Heart left ventricle (tissue), 16 donors: ENCODE results near the gene ADCY3. TPM values are rescaled to one million over a fixed set of nuclear protein-coding genes. Genes with fewer than 3 reads are reported as not detected.
A peak's percentile ranks its signal among the peaks of the same experiment; 100 is the strongest.

Experiments
- ATAC-seq, 4 donors: fragments of 200-7000 bp; cut with Tn5 transposase; one replicate each; pipeline ENCODE4 v1.9.1; 2020 to 2022; ENCODE audit warnings: moderate library complexity in 4 of 4, mild to moderate bottlenecking in 3 of 4, moderate number of reproducible peaks in 1 of 4
- DNase-seq, 5 donors: peaks; one replicate each; pipeline ENCODE4 v3.0.0-alpha.2; 2020
- H3K27ac ChIP-seq, 12 donors: fragments of 200-600 bp; sonication (generic) in 4 of 12; one replicate each; pipeline versions ENCODE4 v1.5.0 to v1.8.0; 2016 to 2022; ENCODE audit warnings: mild to moderate bottlenecking in 2 of 12
- H3K27me3 ChIP-seq, 9 donors: fragments of 200-600 bp; sonication (generic) in 2 of 9; one replicate each; pipeline versions ENCODE4 v1.5.1 to v1.8.0; 2016 to 2022; ENCODE audit warnings: mild to moderate bottlenecking in 3 of 9
- H3K36me3 ChIP-seq, 9 donors: fragments of 200-600 bp; sonication (generic) in 2 of 9; one replicate each; pipeline versions ENCODE4 v1.5.0 to v1.8.0; 2018 to 2022; ENCODE audit warnings: mild to moderate bottlenecking in 2 of 9
- H3K4me1 ChIP-seq, 12 donors: fragments of 200-600 bp; sonication (generic) in 4 of 12; one replicate each; pipeline versions ENCODE4 v1.5.0 to v1.8.0; 2016 to 2022; ENCODE audit warnings: mild to moderate bottlenecking in 3 of 12
- H3K4me3 ChIP-seq, 12 donors: fragments of 200-600 bp; sonication (generic) in 4 of 12; one replicate each; pipeline versions ENCODE4 v1.5.0 to v1.8.0; 2017 to 2022; ENCODE audit warnings: mild to moderate bottlenecking in 9 of 12, moderate library complexity in 4 of 12
- H3K9me3 ChIP-seq, 12 donors: fragments of 200-600 bp; sonication (generic) in 4 of 12; one replicate each; pipeline versions ENCODE4 v1.5.0 to v1.8.0; 2016 to 2022; ENCODE audit warnings: mild to moderate bottlenecking in 1 of 12
- POLR2A ChIP-seq, 2 donors: fragments of 450-650 bp; IDR thresholded peaks; one replicate each; pipeline ENCODE4 v1.6.1; 2017; ENCODE audit warnings: antibody characterized with exemption in 2 of 2, mild to moderate bottlenecking in 2 of 2, moderate library complexity in 2 of 2
- WGBS, 4 donors: extraction: QIAGEN DNeasy Blood & Tissue Kit in 2 of 4; methylation state at CpG; one replicate each; pipeline versions ENCODE4 v1.1.5 to v1.1.7; 2013 to 2018; 5-methylcytosine and 5-hydroxymethylcytosine counted together
- intact Hi-C, 10 donors: fragments of 100-400 bp; cut with DNase I; formaldehyde crosslinking; loops; one replicate each; pipeline versions ENCODE4 v1.11.1 to v1.14.2; 2022
- polyA plus RNA-seq, 2 donors: library from polyadenylated mRNA; stranded (reverse); fragments of 200-250 nt; gene quantifications; one replicate each; pipeline ENCODE4 v1.2.3, GENCODE V29; 2013
- total RNA-seq, 9 donors: library from RNA; depleted of rRNA in 2 of 9; stranded (reverse); fragments of >200 nt in 2 of 9; fragmentation: NEBNext Ultra II Directional in 3 of 9; extraction: Animal tissue kit (Norgen Biotek cat#: 25700) in 3 of 9; gene quantifications; one replicate each; pipeline versions ENCODE4 v1.1.0 to v1.2.4, GENCODE V29; 2016 to 2023
- TF ChIP-seq, protein P1 (sequence below), 12 donors: fragments of 200-600 bp; sonication (generic) in 4 of 12; IDR thresholded peaks; one replicate each; pipeline versions ENCODE4 v1.5.0 to v1.8.0; 2018 to 2022; ENCODE audit warnings: antibody characterized with exemption in 12 of 12, mild to moderate bottlenecking in 5 of 12
- donor health status: ischemic (EF 13 %, LVEDD 7.1; RV severe dilation, severe dysfunction).
- donor health status: healthy with polysubstance abuse.
- donor health status: DM: no; HTN: yes; CAD: no.
- donor health status: DM: no; HTN: no; CAD: no.
- donor health status: ischemic (EF 25% LVEDD 6.9; RV normal size, moderate dysfunction).
- donor health status: ischemic (EF 25% LVEDD 5.7; RV mildly dilated, moderate dysfunction).
- donor health status: healthy.
- donor health status: DM: yes; HTN: yes; CAD: no.
- donor health status: ischemic (EF 35%, LVEDD 5.7; RV mildly dilated, moderate dysfunction).
- donor health status: nonischemic (EF 11% LVEDD 7.7; RV severe dilation, severe dysfunction).
- donor health status: DM: yes; HTN: yes; CAD: no.
- donor health status: PGD.
- donor health status: ischemic (EF 29% LVEDD 5.4; RV normal size, mild dysfunction).
- donor health status: nonischemic (EF 23%, LVEDD 6.1; RV moderate dilation, normal function).

The ADCY3 gene
- total and polyA plus RNA-seq, 11 donors: 9.3 to 36.0 (median 14.4) TPM

- DNase-seq (no peak), ATAC-seq (no peak)
- no peak for TF ChIP-seq POLR2A (IDR thresholded peaks at IDR 0.05)
- TF ChIP-seq, protein P1, sequence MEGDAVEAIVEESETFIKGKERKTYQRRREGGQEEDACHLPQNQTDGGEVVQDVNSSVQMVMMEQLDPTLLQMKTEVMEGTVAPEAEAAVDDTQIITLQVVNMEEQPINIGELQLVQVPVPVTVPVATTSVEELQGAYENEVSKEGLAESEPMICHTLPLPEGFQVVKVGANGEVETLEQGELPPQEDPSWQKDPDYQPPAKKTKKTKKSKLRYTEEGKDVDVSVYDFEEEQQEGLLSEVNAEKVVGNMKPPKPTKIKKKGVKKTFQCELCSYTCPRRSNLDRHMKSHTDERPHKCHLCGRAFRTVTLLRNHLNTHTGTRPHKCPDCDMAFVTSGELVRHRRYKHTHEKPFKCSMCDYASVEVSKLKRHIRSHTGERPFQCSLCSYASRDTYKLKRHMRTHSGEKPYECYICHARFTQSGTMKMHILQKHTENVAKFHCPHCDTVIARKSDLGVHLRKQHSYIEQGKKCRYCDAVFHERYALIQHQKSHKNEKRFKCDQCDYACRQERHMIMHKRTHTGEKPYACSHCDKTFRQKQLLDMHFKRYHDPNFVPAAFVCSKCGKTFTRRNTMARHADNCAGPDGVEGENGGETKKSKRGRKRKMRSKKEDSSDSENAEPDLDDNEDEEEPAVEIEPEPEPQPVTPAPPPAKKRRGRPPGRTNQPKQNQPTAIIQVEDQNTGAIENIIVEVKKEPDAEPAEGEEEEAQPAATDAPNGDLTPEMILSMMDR (IDR thresholded peaks at IDR 0.05): peak in 2 of 12 donors; percentile 5 to 8
- intact Hi-C loops: no loop called here
- Histone ChIP-seq H3K4me1 (peaks cover 0 to 35% (median 2%) of the 10 kb centered on the region in 12 donors), H3K27ac (no peak overlapping the region), H3K9me3 (no peaks in the 10 kb centered on the region), H3K27me3 (no peaks in the 10 kb centered on the region), H3K36me3 (no peaks in the 10 kb centered on the region), H3K4me3 (no peak overlapping the region)
- WGBS, 4 donors: 87 to 93% (median 92%) methylated on average over 9 of the region's 9 CpGs
Measured at GRCh38 chr2:24881623-24882022, 38.4 kb downstream of the ADCY3 start.

DNA sequence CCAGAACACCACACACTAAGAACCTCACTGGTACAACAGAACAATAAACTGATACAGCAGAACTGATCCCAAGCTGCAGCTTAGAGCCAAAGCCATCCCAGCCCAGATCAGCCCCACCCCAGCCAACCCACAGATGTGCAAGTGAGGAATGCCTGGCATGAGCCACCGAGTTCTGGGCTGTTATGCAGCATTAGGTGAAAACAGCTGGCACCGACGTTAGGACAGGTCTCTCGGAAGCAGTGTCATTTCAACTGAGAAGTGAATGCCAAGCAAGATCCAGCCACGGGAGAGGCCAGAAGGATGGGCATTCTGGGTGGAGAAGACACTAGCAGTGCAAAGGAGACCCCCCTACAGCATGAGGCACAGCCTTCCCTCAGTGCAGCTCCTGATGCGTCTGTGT, 38.9 kb downstream of the ADCY3 start:
- 82 to 89% (median 88%) methylated on average over 5 to 6 of the region's 6 CpGs for WGBS, 4 donors
- intact Hi-C loops: no loop called here
- Histone ChIP-seq H3K4me1 (peaks cover 0 to 30% (median 2%) of the 10 kb centered on the region in 12 donors), H3K4me3 (no peak overlapping the region), H3K27me3 (no peaks in the 10 kb centered on the region), H3K27ac (no peak overlapping the region), H3K36me3 (no peaks in the 10 kb centered on the region), H3K9me3 (no peaks in the 10 kb centered on the region)
- ATAC-seq (no peak), DNase-seq (no peak)
- no peak for TF ChIP-seq POLR2A (IDR thresholded peaks at IDR 0.05)
- TF ChIP-seq, protein P1 (IDR thresholded peaks at IDR 0.05): no peak

DNA sequence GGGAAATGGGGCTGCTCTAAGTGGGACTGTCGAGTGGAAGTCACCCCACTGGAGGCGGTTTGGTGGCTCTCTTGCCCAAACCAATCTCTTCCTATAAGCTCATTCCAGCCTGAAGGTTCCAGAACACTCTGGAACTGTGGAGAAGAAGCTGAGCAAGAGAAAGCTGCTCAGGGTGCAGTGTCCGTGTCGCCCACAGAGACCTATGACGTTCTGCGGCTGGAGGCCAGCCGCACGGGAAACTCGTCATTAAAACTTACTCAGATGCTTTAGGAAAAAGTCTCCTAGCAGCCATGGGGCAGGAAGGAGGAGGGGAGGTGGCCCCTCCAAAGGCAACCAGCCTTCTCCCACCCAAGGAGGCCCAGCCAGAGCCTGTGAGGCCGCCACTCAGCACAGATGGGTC, 41.7 kb downstream of the ADCY3 start:
- no peak for DNase-seq
- ATAC-seq: peak in 1 of 4 donors; percentile 8
- Histone ChIP-seq H3K9me3 (no peaks in the 10 kb centered on the region), H3K27me3 (no peaks in the 10 kb centered on the region), H3K4me1 (peaks cover 0 to 32% (median 3%) of the 10 kb centered on the region in 12 donors), H3K27ac (peak overlapping the region in 5 of 12 donors; percentile 9 to 61 (median 34)), H3K4me3 (no peak overlapping the region), H3K36me3 (no peaks in the 10 kb centered on the region)
- intact Hi-C loops: no loop called here
- no peak for TF ChIP-seq POLR2A (IDR thresholded peaks at IDR 0.05)
- TF ChIP-seq, protein P1 (IDR thresholded peaks at IDR 0.05): no peak
- 87 to 95% (median 93%) methylated on average over 10 of the region's 10 CpGs for WGBS, 4 donors

GRCh38 chr2:24877646-24878045, 42.4 kb downstream of the ADCY3 start:
- 86 to 92% (median 89%) methylated on average over 9 of the region's 9 CpGs for WGBS, 4 donors
- no peak overlapping the region for H3K4me3 ChIP-seq
- no peak for DNase-seq

More at GRCh38 chr2:24877646-24878045, 42.4 kb downstream of the ADCY3 start:
- ATAC-seq: no peak
- TF ChIP-seq, protein P1 (IDR thresholded peaks at IDR 0.05): no peak
- no peak for TF ChIP-seq POLR2A (IDR thresholded peaks at IDR 0.05)
- Histone ChIP-seq H3K4me1 (peaks cover 0 to 37% (median 4%) of the 10 kb centered on the region in 12 donors), H3K27me3 (no peaks in the 10 kb centered on the region), H3K27ac (peak overlapping the region in 3 of 12 donors; percentile 14 to 61 (median 54)), H3K9me3 (no peaks in the 10 kb centered on the region), H3K36me3 (no peaks in the 10 kb centered on the region)
- intact Hi-C loops: no loop called here
